ENCODE measurements around the gene CLTCL1. TPM values are rescaled to one million over a fixed set of nuclear protein-coding genes. Genes with fewer than 3 reads are reported as not detected.
"Not testable (repeated sequence)": the region's sequence is repeated elsewhere in the genome, so short reads cannot be mapped to it uniquely, and the experiment has no call there.

CLTCL1 gene
- total and polyA plus RNA-seq, 9 donors = 2.8 to 10.7 (median 5.2) TPM

DNA sequence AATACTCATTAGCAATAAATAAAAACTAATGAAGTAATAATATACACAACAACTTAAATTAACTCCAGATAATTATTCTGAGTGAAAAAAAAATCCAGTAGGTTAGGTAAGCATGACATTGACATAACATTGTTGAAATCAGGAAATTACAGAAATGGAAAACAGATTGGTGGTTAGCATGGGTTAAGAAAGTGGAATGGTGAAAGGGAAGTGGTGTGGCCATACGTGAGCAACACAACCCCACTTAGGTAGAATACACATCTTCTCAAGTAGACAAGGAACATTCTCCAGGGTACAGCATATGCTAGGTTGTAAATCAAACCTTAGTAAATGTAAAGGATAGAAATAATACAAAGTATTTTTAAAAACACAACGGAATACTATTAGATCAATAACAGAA, 30.2 kb upstream of the CLTCL1 start:
- no peaks in the 10 kb centered on the region for H3K27me3 ChIP-seq
- WGBS, 3 donors = 87% methylated on average over 2 of the region's 2 CpGs
- H3K4me3 ChIP-seq = no peak overlapping the region
- TF ChIP-seq, protein P1, sequence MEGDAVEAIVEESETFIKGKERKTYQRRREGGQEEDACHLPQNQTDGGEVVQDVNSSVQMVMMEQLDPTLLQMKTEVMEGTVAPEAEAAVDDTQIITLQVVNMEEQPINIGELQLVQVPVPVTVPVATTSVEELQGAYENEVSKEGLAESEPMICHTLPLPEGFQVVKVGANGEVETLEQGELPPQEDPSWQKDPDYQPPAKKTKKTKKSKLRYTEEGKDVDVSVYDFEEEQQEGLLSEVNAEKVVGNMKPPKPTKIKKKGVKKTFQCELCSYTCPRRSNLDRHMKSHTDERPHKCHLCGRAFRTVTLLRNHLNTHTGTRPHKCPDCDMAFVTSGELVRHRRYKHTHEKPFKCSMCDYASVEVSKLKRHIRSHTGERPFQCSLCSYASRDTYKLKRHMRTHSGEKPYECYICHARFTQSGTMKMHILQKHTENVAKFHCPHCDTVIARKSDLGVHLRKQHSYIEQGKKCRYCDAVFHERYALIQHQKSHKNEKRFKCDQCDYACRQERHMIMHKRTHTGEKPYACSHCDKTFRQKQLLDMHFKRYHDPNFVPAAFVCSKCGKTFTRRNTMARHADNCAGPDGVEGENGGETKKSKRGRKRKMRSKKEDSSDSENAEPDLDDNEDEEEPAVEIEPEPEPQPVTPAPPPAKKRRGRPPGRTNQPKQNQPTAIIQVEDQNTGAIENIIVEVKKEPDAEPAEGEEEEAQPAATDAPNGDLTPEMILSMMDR (IDR thresholded peaks at IDR 0.05) = no peak
- TF ChIP-seq POLR2A (IDR thresholded peaks at IDR 0.05) = no peak
- no peak for TF ChIP-seq EP300 (IDR thresholded peaks at IDR 0.05)
- no peak overlapping the region for H3K27ac ChIP-seq
- H3K9me3 ChIP-seq = no peaks in the 10 kb centered on the region
- no peaks in the 10 kb centered on the region for H3K36me3 ChIP-seq
- DNase-seq = no peak
- intact Hi-C loops (cut with DNase I) = no loop called here
- H3K4me1 ChIP-seq (ENCODE audit: insufficient read depth) = no peaks in the 10 kb centered on the region

GRCh38 chr22:19320136-19320535, 28.6 kb upstream of the CLTCL1 start:
- H3K36me3 ChIP-seq; DNase-seq; H3K27ac ChIP-seq; H3K9me3 ChIP-seq; H3K4me1 ChIP-seq (ENCODE audit: insufficient read depth); H3K27me3 ChIP-seq; intact Hi-C loops (cut with DNase I); H3K4me3 ChIP-seq: not testable (repeated sequence)
- 78 to 90% (median 86%) methylated on average over 8 of the region's 8 CpGs for WGBS, 3 donors

DNA sequence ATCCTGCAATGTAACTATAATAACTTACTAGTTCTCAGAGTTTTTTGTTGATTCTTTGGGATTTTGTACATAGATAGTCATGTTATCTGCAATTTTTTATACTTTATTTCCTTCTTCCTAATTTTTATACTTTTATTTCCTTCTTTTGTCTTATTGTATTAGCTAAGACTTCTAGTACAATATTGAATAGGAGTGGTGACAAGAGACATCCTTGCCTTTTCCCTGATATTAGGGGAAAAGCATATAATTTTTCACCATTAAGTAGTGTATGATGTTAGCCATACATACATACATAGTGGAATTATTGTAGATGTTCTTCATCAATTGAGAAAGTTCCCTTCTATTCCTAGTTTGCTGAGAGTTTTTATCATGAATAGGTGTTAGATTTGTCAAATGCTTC, 27.8 kb upstream of the CLTCL1 start:
- H3K4me3 ChIP-seq = no peak overlapping the region
- DNase-seq = no peak
- no peaks in the 10 kb centered on the region for H3K9me3 ChIP-seq
- H3K27ac ChIP-seq = no peak overlapping the region
- TF ChIP-seq, protein P1 (IDR thresholded peaks at IDR 0.05) = no peak
- TF ChIP-seq POLR2A (IDR thresholded peaks at IDR 0.05) (no peak), EP300 (IDR thresholded peaks at IDR 0.05) (no peak)
- H3K4me1 ChIP-seq (ENCODE audit: insufficient read depth) = no peaks in the 10 kb centered on the region
- no peaks in the 10 kb centered on the region for H3K36me3 ChIP-seq
- H3K27me3 ChIP-seq = no peaks in the 10 kb centered on the region
- intact Hi-C loops (cut with DNase I) = no loop called here

DNA sequence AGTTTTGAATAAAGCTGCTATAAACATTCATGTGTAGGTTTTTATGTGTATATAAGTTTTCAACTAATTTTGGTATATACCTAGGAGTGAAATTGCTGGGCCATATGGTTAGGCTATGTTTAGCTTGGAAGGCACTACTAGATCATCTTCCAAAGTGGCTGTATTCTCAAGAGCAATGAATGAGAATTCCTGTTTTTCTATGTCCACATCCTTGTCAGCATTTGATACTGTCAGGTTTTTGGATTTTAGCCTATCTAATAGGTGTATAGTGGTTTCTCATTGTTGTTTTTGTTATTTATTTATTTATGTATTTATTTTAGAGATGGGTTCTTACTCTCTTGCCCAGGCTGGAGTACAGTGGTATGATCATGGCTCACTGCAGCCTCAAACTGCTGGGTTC, 26.3 kb upstream of the CLTCL1 start:
- Histone ChIP-seq H3K36me3 (no peaks in the 10 kb centered on the region), H3K4me3 (no peak overlapping the region), H3K9me3 (peaks cover 0 to 2% of the 10 kb centered on the region in 2 donors), H3K27ac (no peak overlapping the region), H3K4me1 (ENCODE audit: insufficient read depth) (no peaks in the 10 kb centered on the region), H3K27me3 (no peaks in the 10 kb centered on the region)
- no peak for DNase-seq
- intact Hi-C loops (cut with DNase I) = no loop called here
- TF ChIP-seq POLR2A (IDR thresholded peaks at IDR 0.05) (no peak), EP300 (IDR thresholded peaks at IDR 0.05) (no peak)
- TF ChIP-seq, protein P1 (IDR thresholded peaks at IDR 0.05) = no peak

DNA sequence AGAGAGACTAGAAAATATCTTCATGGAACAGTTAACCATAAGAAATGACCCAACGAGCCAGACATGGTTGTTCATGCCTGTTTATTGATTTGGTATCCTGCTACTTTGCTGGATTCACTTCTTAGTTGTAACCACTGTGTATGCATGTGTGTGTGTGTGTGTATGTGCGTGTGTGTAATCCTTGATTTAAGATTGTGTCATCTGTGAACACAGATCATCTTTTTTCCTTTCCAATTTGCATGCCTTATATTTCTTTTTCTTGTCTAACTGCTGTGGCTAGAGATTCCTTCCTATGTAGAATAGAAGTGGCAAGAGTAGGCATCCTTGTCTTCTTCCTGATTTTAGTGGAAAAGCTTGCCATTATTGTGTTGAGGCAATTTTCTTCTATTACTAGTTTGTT, 16.4 kb upstream of the CLTCL1 start:
- intact Hi-C loops (cut with DNase I) = no loop called here
- Histone ChIP-seq H3K4me3 (no peak overlapping the region), H3K9me3 (no peaks in the 10 kb centered on the region), H3K4me1 (ENCODE audit: insufficient read depth) (no peaks in the 10 kb centered on the region), H3K36me3 (no peaks in the 10 kb centered on the region), H3K27me3 (no peaks in the 10 kb centered on the region), H3K27ac (no peak overlapping the region)
- TF ChIP-seq POLR2A (IDR thresholded peaks at IDR 0.05) = no peak
- 72 to 78% (median 73%) methylated on average over 2 of the region's 2 CpGs for WGBS, 3 donors
- DNase-seq = no peak

- H3K9me3 ChIP-seq; H3K4me1 ChIP-seq (ENCODE audit: insufficient read depth); H3K4me3 ChIP-seq; H3K27me3 ChIP-seq; H3K36me3 ChIP-seq; H3K27ac ChIP-seq; intact Hi-C loops (cut with DNase I); DNase-seq: not testable (repeated sequence)
- 91 to 95% (median 92%) methylated on average over 6 of the region's 6 CpGs for WGBS, 3 donors
These were observed 15.0 kb upstream of the CLTCL1 start for GRCh38 chr22:19306535-19306934.

Data from ovary (tissue), 9 donors.